Naive thymus-derived CD8-positive, alpha-beta T cell (primary cell): ENCODE results near the gene SCO2. TPM values are rescaled to one million over a fixed set of nuclear protein-coding genes. Genes with fewer than 3 reads are reported as not detected.

Experiments used
- ATAC-seq, 2 donors: fragments of 150-1000 bp; cut with Tn5 transposase in 1 of 2; sonication (Bioruptor Pico), chemical (Tn5 transposase) in 1 of 2; 1 replicate in 1 of 2; 2 replicates in 1 of 2; pipeline ENCODE4 v1.10.0; 2021; ENCODE audit warnings: mild to moderate bottlenecking in 2 of 2, moderate library complexity in 2 of 2
- POLR2A ChIA-PET: fragments of 350-600 bp; sonication (Branson Sonifier 250); formaldehyde crosslinking; loops from one replicate; lab custom pipeline; 2021; ENCODE audit warnings: antibody characterized with exemption; lab: Charles Lee
- DNase-seq, 10 donors: peaks; one replicate each; pipeline versions ENCODE4 v3.0.0 to v3.0.0-alpha.2; 2020 to 2022
- H3K27ac Mint-ChIP-seq, 10 donors: one replicate each; pipeline ENCODE4 v1.8.0; 2020 to 2022; ENCODE audit warnings: mild to moderate bottlenecking in 10 of 10, mixed read lengths in 10 of 10, moderate library complexity in 4 of 10, inconsistent platforms in 1 of 10
- H3K27me3 Mint-ChIP-seq, 5 donors: one replicate each; pipeline ENCODE4 v1.8.0; 2021 to 2022; ENCODE audit warnings: mixed read lengths in 5 of 5
- H3K36me3 Mint-ChIP-seq, 3 donors: one replicate each; pipeline ENCODE4 v1.8.0; 2020 to 2022; ENCODE audit warnings: mixed read lengths in 3 of 3, mild to moderate bottlenecking in 2 of 3, inconsistent platforms in 1 of 3
- H3K4me1 Mint-ChIP-seq, 4 donors: one replicate each; pipeline ENCODE4 v1.8.0; 2021 to 2022; ENCODE audit warnings: mixed read lengths in 4 of 4
- H3K4me3 Mint-ChIP-seq, 10 donors: one replicate each; pipeline ENCODE4 v1.8.0; 2020 to 2022; ENCODE audit warnings: mild to moderate bottlenecking in 10 of 10, mixed read lengths in 10 of 10, moderate library complexity in 6 of 10, inconsistent platforms in 1 of 10
- H3K9me3 Mint-ChIP-seq, 9 donors: one replicate each; pipeline ENCODE4 v1.8.0; 2020 to 2022; ENCODE audit warnings: mixed read lengths in 9 of 9, mild to moderate bottlenecking in 3 of 9, inconsistent platforms in 1 of 9, moderate library complexity in 1 of 9
- polyA plus RNA-seq, 3 donors: library from polyadenylated mRNA; unstranded; fragments of 300-500 nt; fragmentation: Illumina TruSeq; gene quantifications; one replicate each; pipeline ENCODE4 v1.2.3, GENCODE V29; 2021
- total RNA-seq, 8 experiments: library from RNA in 2 of 8; stranded (reverse) in 2 of 8; gene quantifications; one replicate each; pipeline ENCODE4 v1.2.3 and lab custom pipeline; 2021 to 2026

The SCO2 gene
- total and polyA plus RNA-seq, 5 experiments from 2014 or later = 2.7 to 8.3 (median 5.4) TPM; not detected in 1

DNA sequence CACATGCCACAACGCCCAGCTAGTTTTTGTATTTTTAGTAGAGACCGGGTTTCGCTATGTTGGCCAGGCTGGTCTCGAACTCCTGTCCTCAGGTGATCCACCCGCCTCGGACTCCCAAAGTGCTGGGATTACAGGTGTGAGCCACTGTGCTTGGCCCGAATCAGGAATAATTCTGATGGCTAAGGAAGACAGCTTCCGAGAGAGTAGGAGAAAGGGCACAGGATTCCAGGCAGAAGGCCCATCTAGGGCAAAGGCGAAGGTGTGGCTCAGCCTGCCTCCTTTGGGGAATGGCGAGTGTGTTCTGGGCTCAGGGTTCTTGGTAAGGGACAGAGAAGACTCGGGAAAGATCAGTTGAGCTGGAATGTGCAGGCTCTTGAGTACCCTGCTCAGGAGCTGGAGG, 38.9 kb upstream of the SCO2 start:
- DNase-seq (no peak), ATAC-seq (no peak)
- Mint-ChIP-seq H3K4me1 (peaks cover 12 to 23% (median 17%) of the 10 kb centered on the region in 4 donors), H3K9me3 (no peaks in the 10 kb centered on the region), H3K4me3 (peak overlapping the region in 3 of 10 donors; percentile 6 to 22 (median 18)), H3K27ac (no peak overlapping the region), H3K27me3 (no peaks in the 10 kb centered on the region), H3K36me3 (peaks cover 0 to 15% (median 1%) of the 10 kb centered on the region in 3 donors)
- POLR2A ChIA-PET = interaction anchor here (0.6 to 4.7 kb wide), 6 partner anchors 16 to 56 kb away, joined by 3 to 26 read pairs (median 14); partner anchors contain the start of genes CHKB, LMF2, NCAPH2 and SCO2

DNA sequence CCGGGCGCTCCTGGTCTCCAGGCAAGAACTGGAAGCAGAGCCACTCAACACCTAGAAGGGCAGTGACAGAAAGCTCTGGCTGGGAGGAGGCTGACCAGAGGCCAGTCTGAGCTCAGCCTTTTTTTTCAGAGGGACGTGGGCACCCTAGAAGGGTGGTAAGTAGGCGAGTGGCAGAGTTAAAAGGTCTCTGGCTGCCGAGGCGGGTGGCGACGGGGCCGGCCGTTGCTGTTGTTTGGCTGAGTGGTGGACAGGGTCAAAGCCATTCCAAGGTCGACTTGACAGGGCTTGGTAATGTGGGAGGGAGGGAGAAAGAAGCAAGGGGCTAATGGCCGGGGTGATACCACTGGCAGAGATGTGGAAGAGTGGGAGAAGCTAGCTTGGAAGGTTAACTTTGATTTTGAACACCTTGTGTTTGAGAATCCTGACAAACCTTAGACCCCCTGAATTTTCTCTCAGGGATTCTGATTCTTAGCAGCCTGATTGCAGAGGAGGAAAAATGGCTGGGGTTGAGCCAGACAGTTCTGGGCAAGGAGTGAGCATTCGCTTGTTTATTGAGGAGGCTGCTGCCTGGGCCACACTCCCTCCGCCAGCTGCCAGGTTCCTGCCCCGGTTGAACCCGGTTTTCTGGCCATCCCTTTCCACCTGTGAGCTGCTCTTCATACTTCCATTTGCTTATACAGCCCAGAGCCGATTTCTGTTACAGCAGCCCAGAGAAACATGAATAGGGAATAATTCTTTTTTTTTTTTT, 38.2 kb upstream of the SCO2 start:
- ATAC-seq = peak in 1 of 2 donors; percentile 0
- Mint-ChIP-seq H3K9me3 (no peaks in the 10 kb centered on the region), H3K4me3 (peak overlapping the region; percentile 91 to 98 (median 94)), H3K27ac (peak overlapping the region; percentile 72 to 96 (median 90)), H3K4me1 (peaks cover 12 to 23% (median 17%) of the 10 kb centered on the region in 4 donors), H3K27me3 (no peaks in the 10 kb centered on the region), H3K36me3 (peaks cover 0 to 8% (median 0%) of the 10 kb centered on the region in 3 donors)
- POLR2A ChIA-PET = interaction anchor here (0.6 to 4.7 kb wide), 17 partner anchors 13 to 95 kb away, joined by 3 to 26 read pairs (median 7); partner anchors contain the start of genes CHKB, CPT1B, LMF2 and NCAPH2
- no peak for DNase-seq

DNA sequence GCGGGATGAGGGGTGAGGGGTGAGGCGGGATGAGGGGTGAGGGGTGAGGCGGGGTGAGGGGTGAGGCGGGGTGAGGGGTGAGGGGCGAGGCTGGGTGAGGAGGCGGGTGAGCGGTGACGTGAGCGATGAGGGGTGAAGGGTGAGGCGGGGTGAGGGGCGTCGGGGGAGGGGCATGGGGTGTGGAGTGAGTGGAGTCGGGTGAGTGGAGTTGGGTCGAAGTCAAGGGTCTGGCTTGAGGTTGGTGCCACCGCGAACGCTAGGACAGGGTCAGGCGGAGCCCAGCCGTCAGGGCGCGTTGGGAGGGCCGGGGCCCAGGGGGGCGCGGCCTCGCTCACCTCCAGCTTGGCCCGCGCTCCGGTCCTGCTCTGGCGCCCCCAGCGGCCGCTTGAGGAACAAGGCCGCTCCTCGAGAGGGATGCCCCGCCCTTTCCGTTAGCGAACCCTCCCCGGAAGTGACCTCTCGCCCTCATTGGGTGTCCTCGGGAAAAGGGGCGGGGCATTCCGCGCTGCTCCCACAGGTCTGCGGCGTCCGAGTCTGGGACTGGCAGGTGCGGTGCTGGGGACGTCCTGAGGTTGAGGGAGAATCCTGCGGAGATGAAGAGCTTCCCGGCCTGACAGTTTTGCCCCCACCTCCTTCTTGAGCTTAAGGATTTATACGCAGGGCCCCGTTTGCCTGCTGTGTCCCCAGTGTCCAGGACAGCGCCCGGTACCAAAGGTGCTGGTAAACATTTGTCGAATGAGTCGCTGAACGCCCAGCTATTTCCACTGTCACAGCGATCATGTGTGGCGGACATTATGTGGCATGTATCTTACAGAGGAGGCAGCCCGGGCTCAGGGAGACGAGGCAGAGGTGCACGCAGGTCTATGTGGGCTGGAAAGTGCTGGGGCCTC, 37.4 kb upstream of the SCO2 start, which contains the start of gene SYCE3:
TSS of gene SYCE3 (minus strand) at position 397 of the 890 bp plus-strand sequence. CDS start 6,514 bp downstream, outside the sequence.
- H3K4me1 Mint-ChIP-seq = peaks cover 12 to 23% (median 17%) of the 10 kb centered on the region in 4 donors
- POLR2A ChIA-PET = interaction anchor here (0.8 to 4.7 kb wide), 15 partner anchors 12 to 94 kb away, joined by 3 to 26 read pairs (median 7); partner anchors contain the start of genes CHKB, CPT1B, LMF2 and NCAPH2
- H3K4me3 Mint-ChIP-seq = peak within 1 kb of the TSS; percentile 91 to 98 (median 94)
- H3K9me3 Mint-ChIP-seq = no peaks in the 10 kb centered on the region
- H3K36me3 Mint-ChIP-seq = peaks cover 0 to 2% (median 0%) of the 10 kb centered on the region in 3 donors
- H3K27ac Mint-ChIP-seq = peak within 1 kb of the TSS; percentile 72 to 96 (median 91)
- H3K27me3 Mint-ChIP-seq = no peaks in the 10 kb centered on the region
- peak; percentile 95 to 98 for ATAC-seq
- peak; percentile 93 to 99 (median 97) for DNase-seq

DNA sequence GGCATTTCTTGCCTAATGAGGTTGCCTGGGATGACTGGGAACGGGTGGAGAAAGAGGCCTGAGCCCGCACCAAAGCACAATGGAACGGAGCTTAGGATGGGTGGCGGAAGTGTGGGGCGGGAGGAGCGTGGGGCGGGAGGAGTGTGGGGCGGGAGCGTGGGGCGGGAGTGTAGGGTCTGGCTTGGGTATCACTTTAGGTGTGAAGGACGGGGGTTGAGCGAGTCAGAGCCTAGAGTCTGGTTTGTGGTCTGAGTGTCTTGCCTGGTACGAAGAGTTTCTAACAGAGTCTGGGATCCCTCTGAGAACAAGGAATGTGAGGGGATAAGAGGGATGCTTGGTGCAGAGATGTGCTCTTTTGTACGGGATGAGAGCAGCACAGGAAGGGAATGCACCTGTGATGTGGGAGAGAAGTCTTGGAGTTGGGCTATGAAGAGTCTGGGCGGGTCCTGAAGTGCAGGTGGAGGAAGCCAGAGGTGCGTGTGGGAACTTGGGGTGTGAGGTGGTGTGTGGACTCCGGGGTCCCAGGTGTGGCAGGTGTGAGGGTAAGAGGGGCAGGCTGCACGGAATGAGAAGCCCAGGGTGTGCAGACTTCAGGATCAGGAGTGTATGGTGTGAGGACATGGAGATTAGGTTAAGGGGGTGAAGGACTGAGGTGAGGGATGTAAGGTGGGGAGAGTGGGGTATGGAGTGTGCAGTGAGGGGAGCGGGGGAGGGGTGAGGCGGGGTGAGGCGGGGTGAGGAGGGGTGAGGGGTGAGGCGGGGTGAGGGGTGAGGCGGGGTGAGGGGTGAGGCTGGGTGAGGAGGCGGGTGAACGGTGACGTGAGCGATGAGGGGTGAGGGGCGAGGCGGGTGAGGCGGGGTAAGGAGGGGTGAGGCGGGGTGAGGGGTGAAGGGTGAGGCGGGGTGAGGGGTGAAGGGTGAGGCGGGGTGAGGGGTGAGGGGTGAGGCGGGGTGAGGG, 36.3 kb upstream of the SCO2 start:
- H3K9me3 Mint-ChIP-seq = no peaks in the 10 kb centered on the region
- H3K4me3 Mint-ChIP-seq = peak overlapping the region; percentile 33 to 81 (median 68)
- H3K4me1 Mint-ChIP-seq = peaks cover 12 to 23% (median 17%) of the 10 kb centered on the region in 4 donors
- H3K27ac Mint-ChIP-seq = peak overlapping the region; percentile 32 to 94 (median 66)
- H3K27me3 Mint-ChIP-seq = no peaks in the 10 kb centered on the region
- POLR2A ChIA-PET = interaction anchor here (2.5 kb wide), 1 partner anchor 35 kb away, joined by 6 read pairs; no protein-coding TSS in a partner anchor
- ATAC-seq = no peak
- peak in 1 of 10 donors; percentile 15 for DNase-seq
- no peaks in the 10 kb centered on the region for H3K36me3 Mint-ChIP-seq

DNA sequence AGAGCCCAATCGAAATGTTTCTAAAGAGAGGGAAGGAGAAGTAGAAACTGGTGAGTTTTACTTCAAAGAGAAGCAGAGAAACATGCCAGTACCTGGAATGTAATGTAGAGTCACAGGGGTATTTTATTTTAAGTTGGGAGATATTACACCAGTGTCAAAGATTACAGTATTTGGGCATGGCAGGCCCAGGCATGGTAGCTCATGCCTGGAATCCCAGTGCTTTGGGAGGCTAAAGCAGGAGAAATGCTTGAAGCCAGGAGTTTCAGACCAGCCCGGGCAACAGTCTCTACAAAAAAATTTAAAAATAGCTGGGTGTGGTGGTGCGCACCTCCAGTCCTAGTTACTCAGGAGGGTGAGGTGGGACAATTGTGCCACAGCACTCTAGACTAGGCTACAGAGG, 34.6 kb upstream of the SCO2 start:
- no peaks in the 10 kb centered on the region for H3K36me3 Mint-ChIP-seq
- POLR2A ChIA-PET = interaction anchor here (0.8 to 2.5 kb wide), 5 partner anchors 11 to 54 kb away, joined by 3 to 6 read pairs (median 4); partner anchors contain the start of gene MAPK8IP2
- no peak overlapping the region for H3K4me3 Mint-ChIP-seq
- H3K27ac Mint-ChIP-seq = no peak overlapping the region
- DNase-seq = no peak
- H3K9me3 Mint-ChIP-seq = no peaks in the 10 kb centered on the region
- no peak for ATAC-seq
- H3K27me3 Mint-ChIP-seq = no peaks in the 10 kb centered on the region
- H3K4me1 Mint-ChIP-seq = peaks cover 12 to 23% (median 17%) of the 10 kb centered on the region in 4 donors

DNA sequence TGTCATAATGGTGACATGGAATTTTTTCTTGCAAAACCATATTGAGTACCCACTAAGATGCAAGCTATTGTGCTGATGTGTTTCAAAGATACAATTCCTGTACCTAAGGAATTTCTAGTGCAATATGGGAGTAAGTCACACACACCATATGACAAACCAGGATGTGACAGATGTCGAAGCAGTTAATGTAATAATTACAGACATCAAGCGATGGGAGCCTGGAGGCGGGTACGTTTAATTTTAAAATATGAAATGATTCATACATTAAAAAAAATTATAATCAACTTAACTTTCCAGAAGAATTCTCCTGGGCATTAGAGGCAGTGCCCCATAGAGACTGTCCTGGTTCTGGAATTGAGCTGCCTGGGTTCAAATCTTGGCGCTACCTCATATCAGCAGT, 31.3 kb upstream of the SCO2 start:
- Mint-ChIP-seq H3K27ac (no peak overlapping the region), H3K4me1 (peaks cover 3 to 8% (median 4%) of the 10 kb centered on the region in 4 donors), H3K9me3 (no peaks in the 10 kb centered on the region), H3K36me3 (no peaks in the 10 kb centered on the region), H3K27me3 (no peaks in the 10 kb centered on the region), H3K4me3 (no peak overlapping the region)
- DNase-seq (no peak), ATAC-seq (no peak)
- POLR2A ChIA-PET = interaction anchor here (0.7 kb wide), 1 partner anchor 49 kb away, joined by 3 read pairs; the partner anchor contains the start of gene NCAPH2

DNA sequence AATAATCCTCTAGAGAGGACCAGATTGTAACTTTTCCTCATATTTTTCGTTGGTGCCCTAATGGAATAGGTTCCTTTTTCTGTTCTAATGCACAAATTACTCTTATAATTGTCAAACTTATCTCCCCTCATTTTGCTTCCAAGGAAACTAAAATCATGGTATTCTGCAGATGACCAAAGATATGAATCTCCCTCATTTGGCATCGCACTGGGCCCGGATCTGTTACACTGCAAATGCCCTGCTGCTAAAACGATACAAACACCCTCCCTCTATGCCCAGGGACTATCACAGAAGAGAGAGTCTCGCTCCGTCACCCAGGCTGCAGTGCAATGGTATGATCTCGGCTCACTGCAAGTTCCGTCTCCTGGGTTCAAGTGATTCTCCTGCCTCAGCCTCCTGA, 27.9 kb upstream of the SCO2 start:
- DNase-seq (no peak), ATAC-seq (no peak)
- POLR2A ChIA-PET = interaction anchor here (4.0 to 6.7 kb wide), 2 partner anchors 13 to 26 kb away, joined by 19 to 72 read pairs; partner anchors contain the start of genes SCO2 and TYMP
- Mint-ChIP-seq H3K4me1 (peaks cover 10 to 27% (median 22%) of the 10 kb centered on the region in 4 donors), H3K9me3 (no peaks in the 10 kb centered on the region), H3K27ac (no peak overlapping the region), H3K27me3 (no peaks in the 10 kb centered on the region), H3K36me3 (no peaks in the 10 kb centered on the region), H3K4me3 (no peak overlapping the region)

DNA sequence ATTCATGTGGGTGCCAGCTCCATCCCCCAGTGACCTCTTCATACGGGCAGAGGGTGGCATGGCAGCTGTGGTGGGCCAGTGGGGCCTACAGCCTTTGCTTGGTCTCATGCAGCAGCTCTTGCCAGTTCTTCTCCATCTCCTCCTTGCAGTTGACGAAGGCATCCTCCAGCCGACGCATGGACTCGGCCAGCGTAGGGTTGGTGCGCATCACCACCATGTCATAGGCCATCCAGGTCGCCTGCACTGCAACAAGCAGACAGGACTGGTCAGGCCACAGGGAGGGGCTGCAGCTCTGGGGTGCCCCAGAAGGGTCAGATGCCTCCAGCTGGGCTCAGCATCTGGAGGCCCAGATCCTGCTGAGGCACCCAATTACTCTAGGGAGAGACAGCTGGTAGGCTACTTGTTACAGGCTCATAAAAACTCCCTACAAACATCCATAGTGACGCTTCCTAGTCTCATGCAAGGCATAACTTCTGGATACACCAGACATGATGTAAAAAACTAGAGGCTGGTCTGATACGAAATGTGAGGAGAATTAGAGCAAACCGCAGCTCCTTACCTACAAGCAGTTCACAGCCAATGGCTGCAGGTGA, 25.9 kb upstream of the SCO2 start:
- Mint-ChIP-seq H3K4me3 (peak overlapping the region in 6 of 10 donors; percentile 26 to 76 (median 56)), H3K27ac (peak overlapping the region in 5 of 10 donors; percentile 67 to 93 (median 80)), H3K27me3 (no peaks in the 10 kb centered on the region), H3K9me3 (no peaks in the 10 kb centered on the region), H3K4me1 (peaks cover 12 to 32% (median 24%) of the 10 kb centered on the region in 4 donors), H3K36me3 (no peaks in the 10 kb centered on the region)
- POLR2A ChIA-PET = interaction anchor here (0.9 to 6.7 kb wide), 5 partner anchors 11 to 32 kb away, joined by 3 to 72 read pairs (median 10); partner anchors contain the start of genes CHKB, SCO2, SYCE3 and TYMP
- DNase-seq = no peak
- no peak for ATAC-seq

DNA sequence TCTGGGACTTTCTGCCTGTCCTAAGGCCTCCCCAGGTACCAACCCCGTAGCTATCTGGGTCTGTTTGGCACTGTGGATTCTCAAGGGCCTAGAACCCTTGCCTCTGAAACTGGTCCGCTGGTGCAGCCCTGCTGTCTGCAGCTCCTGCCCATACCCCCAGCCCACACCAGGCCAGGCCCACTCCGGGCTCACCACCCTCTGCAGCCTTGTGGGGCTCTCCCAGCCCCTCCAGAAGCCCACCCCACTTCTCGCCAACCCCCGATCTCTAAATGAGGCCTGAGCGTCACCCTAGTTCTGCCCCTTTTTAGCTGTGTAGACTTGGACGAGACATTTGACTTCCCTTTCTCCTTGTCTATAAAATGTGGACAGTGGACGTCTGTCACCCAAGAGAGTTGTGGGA, 25.0 kb upstream of the SCO2 start:
- no peaks in the 10 kb centered on the region for H3K27me3 Mint-ChIP-seq
- peak overlapping the region in 9 of 10 donors; percentile 14 to 93 (median 68) for H3K27ac Mint-ChIP-seq
- ATAC-seq (no peak), DNase-seq (no peak)
- H3K36me3 Mint-ChIP-seq = no peaks in the 10 kb centered on the region
- peaks cover 17 to 40% (median 32%) of the 10 kb centered on the region in 4 donors for H3K4me1 Mint-ChIP-seq
- POLR2A ChIA-PET = interaction anchor here (0.9 to 6.7 kb wide), 7 partner anchors 10 to 71 kb away, joined by 3 to 72 read pairs (median 10); partner anchors contain the start of genes CHKB, SCO2, SYCE3 and TYMP
- no peaks in the 10 kb centered on the region for H3K9me3 Mint-ChIP-seq
- peak overlapping the region; percentile 50 to 88 (median 76) for H3K4me3 Mint-ChIP-seq

DNA sequence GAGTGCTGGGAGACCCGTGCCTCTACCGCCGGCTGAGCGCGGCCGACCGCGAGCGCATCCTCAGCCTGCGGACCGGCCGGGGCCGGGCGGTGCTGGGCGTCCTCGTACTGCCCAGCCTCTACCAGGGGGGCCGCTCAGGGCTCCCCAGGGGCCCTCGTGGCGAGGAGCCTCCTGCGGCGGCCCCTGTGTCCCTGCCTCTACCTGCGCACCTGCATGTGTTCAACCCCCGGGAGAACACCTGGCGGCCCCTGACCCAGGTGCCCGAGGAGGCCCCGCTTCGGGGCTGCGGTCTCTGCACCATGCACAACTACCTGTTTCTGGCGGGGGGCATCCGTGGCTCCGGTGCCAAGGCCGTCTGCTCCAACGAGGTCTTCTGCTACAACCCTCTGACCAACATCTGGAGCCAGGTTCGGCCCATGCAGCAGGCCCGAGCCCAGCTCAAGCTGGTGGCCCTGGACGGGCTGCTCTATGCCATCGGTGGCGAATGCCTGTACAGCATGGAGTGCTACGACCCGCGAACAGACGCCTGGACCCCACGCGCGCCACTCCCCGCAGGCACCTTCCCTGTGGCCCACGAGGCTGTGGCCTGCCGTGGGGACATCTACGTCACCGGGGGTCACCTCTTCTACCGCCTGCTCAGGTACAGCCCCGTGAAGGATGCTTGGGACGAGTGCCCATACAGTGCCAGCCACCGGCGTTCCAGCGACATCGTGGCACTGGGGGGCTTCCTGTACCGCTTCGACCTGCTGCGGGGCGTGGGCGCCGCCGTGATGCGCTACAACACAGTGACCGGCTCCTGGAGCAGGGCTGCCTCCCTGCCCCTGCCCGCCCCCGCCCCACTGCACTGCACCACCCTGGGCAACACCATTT, 23.8 kb upstream of the SCO2 start:
- DNase-seq = no peak
- POLR2A ChIA-PET = interaction anchor here (0.6 to 6.7 kb wide), 23 partner anchors 9 to 207 kb away, joined by 3 to 72 read pairs (median 6); partner anchors contain the start of genes ARSA, CHKB, LMF2 and NCAPH2
- H3K27ac Mint-ChIP-seq = peak overlapping the region; percentile 63 to 93 (median 86)
- peaks cover 19 to 51% (median 44%) of the 10 kb centered on the region in 4 donors for H3K4me1 Mint-ChIP-seq
- H3K4me3 Mint-ChIP-seq = peak overlapping the region; percentile 72 to 88 (median 78)
- H3K27me3 Mint-ChIP-seq = no peaks in the 10 kb centered on the region
- H3K9me3 Mint-ChIP-seq = no peaks in the 10 kb centered on the region
- ATAC-seq = peak; percentile 20 to 23
- no peaks in the 10 kb centered on the region for H3K36me3 Mint-ChIP-seq
